GM20000 (cell line): Measurements from ENCODE around the gene NPLOC4.

ENCODE experiments used
- DNase-seq: peaks from one replicate; pipeline ENCODE4 v3.0.0; 2012; ENCODE audit warnings: low spot score
- CTCF ChIP-seq: IDR thresholded peaks from 2 replicates; pipeline ENCODE4 v1.5.1; 2012; ENCODE audit warnings: mild to moderate bottlenecking, control low read depth; ENCODE audit errors: extremely low read depth, missing control alignments

Gene NPLOC4

DNA sequence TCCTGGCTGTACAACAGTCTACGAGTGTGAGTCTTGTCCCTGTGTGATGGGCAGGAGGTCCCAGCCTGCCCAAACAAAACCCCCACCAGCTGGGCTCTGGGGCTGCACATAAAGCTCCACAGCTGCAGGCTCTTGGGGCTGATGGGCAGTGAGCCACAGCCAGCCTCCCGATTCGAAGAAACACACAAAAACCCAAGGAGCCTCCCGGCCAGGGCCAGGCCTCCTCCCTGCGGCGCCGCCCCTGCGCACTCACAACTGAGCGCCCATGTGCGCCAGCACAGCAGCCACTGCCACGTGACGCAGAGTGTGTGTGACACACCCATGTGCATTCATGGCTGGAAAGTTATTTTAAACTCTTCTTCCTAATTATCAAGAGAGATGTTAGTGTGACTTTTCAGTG, 54.2 kb downstream of the NPLOC4 start:
- DNase-seq, result no peak
- TF ChIP-seq CTCF, result no peak

DNA sequence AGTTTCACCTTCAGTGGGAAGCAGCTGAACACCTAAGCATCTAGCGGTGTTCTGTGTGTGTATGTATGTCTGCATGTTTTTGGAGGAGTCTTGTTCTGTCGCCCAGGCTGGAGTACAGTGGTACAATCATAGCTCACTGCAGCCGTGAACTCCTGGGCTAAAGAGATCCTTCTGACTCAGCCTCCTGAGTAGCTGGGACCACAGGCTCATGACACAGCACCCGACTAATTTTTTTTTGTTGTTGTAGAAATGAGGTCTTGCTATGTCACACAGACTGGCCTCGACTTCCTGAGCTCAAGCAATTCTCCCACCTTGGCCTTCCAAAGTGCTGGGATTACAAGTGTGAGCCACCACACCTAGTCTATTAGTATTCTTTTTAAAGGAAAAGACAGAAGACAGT, 54.6 kb downstream of the NPLOC4 start:
- DNase-seq, result no peak
- no peak for TF ChIP-seq CTCF

- no peak for TF ChIP-seq CTCF
- no peak for DNase-seq
Observed at GRCh38 chr17:81581758-81582157, 55.2 kb downstream of the NPLOC4 start.

GRCh38 chr17:81580481-81580880, 56.4 kb downstream of the NPLOC4 start:
- DNase-seq, result no peak
- no peak for TF ChIP-seq CTCF

DNA sequence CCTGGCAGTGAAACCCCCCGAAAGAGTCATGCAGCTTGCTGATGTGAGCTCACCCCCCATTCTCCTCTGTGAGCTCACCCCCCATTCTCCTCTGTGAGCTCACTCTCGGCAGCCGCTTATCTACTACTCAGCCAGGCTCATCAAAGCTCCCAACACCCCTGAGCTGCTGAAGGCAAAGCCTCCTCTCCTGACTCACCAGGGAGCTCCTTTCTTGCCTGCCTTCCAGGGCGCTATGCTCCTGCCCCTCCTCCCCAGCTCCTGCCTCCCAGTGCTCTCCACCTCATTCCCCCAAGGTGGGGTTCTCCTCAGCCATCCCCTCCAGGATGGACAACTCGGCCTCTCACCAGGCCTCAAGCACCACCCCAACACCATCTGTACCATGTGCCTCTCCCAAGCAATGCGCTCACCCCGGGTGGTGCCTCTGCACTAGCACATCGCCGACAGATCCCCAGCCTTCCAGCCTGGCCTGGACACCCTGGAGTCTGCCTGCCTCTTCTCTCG, 57.0 kb downstream of the NPLOC4 start:
- no peak for DNase-seq
- no peak for TF ChIP-seq CTCF

- DNase-seq, result no peak
- TF ChIP-seq CTCF, result no peak
Observed at GRCh38 chr17:81579298-81579697, 57.6 kb downstream of the NPLOC4 start.

- TF ChIP-seq CTCF, result no peak
- no peak for DNase-seq
Observed at GRCh38 chr17:81578561-81579225, 58.2 kb downstream of the NPLOC4 start.
